T-cell (primary cell): Measurements from ENCODE around the gene DAPL1. TPM values are rescaled to one million over a fixed set of nuclear protein-coding genes. Genes with fewer than 3 reads are reported as not detected.

Experiments used
- ATAC-seq, 4 experiments: fragments of 200-7000 bp in 3 of 4; fragments of 150-1000 bp in 1 of 4; cut with Tn5 transposase; replicated peaks in 1 of 4; 1 replicate in 3 of 4; 2 replicates in 1 of 4; pipeline ENCODE4 v1.10.0; 2021; ENCODE audit warnings: moderate library complexity in 3 of 4, mild to moderate bottlenecking in 2 of 4, moderate number of reproducible peaks in 1 of 4
- CTCF ChIA-PET, 2 donors: fragments of 300-600 bp; sonication (Branson Sonifier 250); formaldehyde crosslinking; loops; one replicate each; lab custom pipeline; 2022; ENCODE audit warnings: antibody characterized with exemption in 2 of 2; lab: Charles Lee
- POLR2A ChIA-PET, 2 donors: fragments of 300-600 bp; sonication (Branson Sonifier 250); formaldehyde crosslinking; loops; one replicate each; lab custom pipeline; 2022; ENCODE audit warnings: antibody characterized with exemption in 2 of 2; lab: Charles Lee
- DNase-seq, 35 experiments: peaks; one replicate each; pipeline versions ENCODE4 v3.0.0 to v3.0.0-alpha.2; 2013 to 2023
- H3K27ac ChIP-seq: one replicate; pipeline ENCODE4 v1.5.1; 2013; ENCODE audit warnings: low read length
- H3K27me3 ChIP-seq, 2 experiments: replicated peaks in 1 of 2; 1 replicate in 1 of 2; 2 replicates in 1 of 2; pipeline versions ENCODE4 v1.6.1 to v1.7.0; 2013; ENCODE audit warnings: low read length in 1 of 2, mixed read lengths in 1 of 2; ENCODE audit not compliant: control insufficient read depth in 2 of 2, insufficient read depth in 2 of 2; ENCODE audit errors: extremely low read depth in 1 of 2
- H3K36me3 ChIP-seq, 2 donors: 1 replicate in 1 of 2; 2 replicates in 1 of 2; pipeline versions ENCODE4 v1.6.1 to v1.7.0; 2013; ENCODE audit warnings: low read length in 1 of 2; ENCODE audit not compliant: control insufficient read depth in 2 of 2, insufficient read depth in 1 of 2; ENCODE audit errors: extremely low read depth in 1 of 2
- H3K4me1 ChIP-seq, 2 experiments: 1 replicate in 1 of 2; 2 replicates in 1 of 2; pipeline versions ENCODE4 v1.6.1 to v1.7.0; 2013; ENCODE audit warnings: low read length in 2 of 2, mixed read lengths in 1 of 2; ENCODE audit not compliant: insufficient read depth in 2 of 2, control insufficient read depth in 1 of 2; ENCODE audit errors: extremely low read depth in 1 of 2
- H3K4me3 ChIP-seq, 2 donors: 1 replicate in 1 of 2; 2 replicates in 1 of 2; pipeline versions ENCODE4 v1.5.1 to v1.7.0; 2013; ENCODE audit warnings: mild to moderate bottlenecking in 2 of 2, low read length in 1 of 2, moderate library complexity in 1 of 2; ENCODE audit not compliant: control insufficient read depth in 1 of 2; ENCODE audit errors: extremely low read depth in 1 of 2
- H3K9me3 ChIP-seq: 2 replicates; pipeline ENCODE4 v1.7.0; 2013
- H3K27ac Mint-ChIP-seq, 2 donors: one replicate each; pipeline ENCODE4 v1.8.0; 2020 to 2021; ENCODE audit warnings: mild to moderate bottlenecking in 2 of 2, mixed read lengths in 2 of 2
- H3K27me3 Mint-ChIP-seq, 2 donors: one replicate each; pipeline ENCODE4 v1.8.0; 2021 to 2022; ENCODE audit warnings: mixed read lengths in 2 of 2
- H3K36me3 Mint-ChIP-seq: one replicate; pipeline ENCODE4 v1.8.0; 2021; ENCODE audit warnings: mixed read lengths
- H3K4me1 Mint-ChIP-seq, 3 donors: one replicate each; pipeline ENCODE4 v1.8.0; 2020 to 2022; ENCODE audit warnings: mixed read lengths in 3 of 3, mild to moderate bottlenecking in 1 of 3
- H3K4me3 Mint-ChIP-seq, 3 donors: one replicate each; pipeline ENCODE4 v1.8.0; 2020 to 2022; ENCODE audit warnings: mild to moderate bottlenecking in 3 of 3, mixed read lengths in 3 of 3, moderate library complexity in 3 of 3
- H3K9me3 Mint-ChIP-seq, 3 donors: one replicate each; pipeline ENCODE4 v1.8.0; 2020 to 2022; ENCODE audit warnings: mixed read lengths in 3 of 3
- WGBS: methylation state at CpG from one replicate; pipeline ENCODE4 v1.1.5; 2013; ENCODE audit warnings: missing lambda C conversion rate; ENCODE audit not compliant: insufficient coverage; 5-methylcytosine and 5-hydroxymethylcytosine counted together
- total RNA-seq, 35 experiments: library from RNA in 6 of 35; stranded (reverse) in 6 of 35; fragments of 120-200 nt in 1 of 35; gene quantifications; one replicate each; pipeline versions ENCODE4 v1.2.1 to v1.2.4 and lab custom pipeline; 2013 to 2026

DAPL1 gene
- total RNA-seq, 5 donors from 2014 or later (not counting 1 experiment from before 2014, with no cell fraction given): not detected

GRCh38 chr2:158750458-158751125, 44.5 kb upstream of the DAPL1 start:
- no peak for ATAC-seq
- H3K9me3 ChIP-seq: no peaks in the 10 kb centered on the region
- peaks cover 27 to 30% of the 10 kb centered on the region in 2 donors for H3K27me3 Mint-ChIP-seq

GRCh38 chr2:158753641-158754611, 41.2 kb upstream of the DAPL1 start:
- DNase-seq: peak in 12 of 35 experiments; percentile 2 to 63 (median 12)
- POLR2A ChIA-PET: no interaction called here
- H3K9me3 Mint-ChIP-seq: no peaks in the 10 kb centered on the region

More at GRCh38 chr2:158750458-158751125, 44.5 kb upstream of the DAPL1 start:
- H3K9me3 Mint-ChIP-seq: no peaks in the 10 kb centered on the region
- WGBS: 83% methylated on average over 4 of the region's 5 CpGs
- DNase-seq: no peak
- Histone ChIP-seq H3K4me1 (no peaks in the 10 kb centered on the region), H3K4me3 (no peak overlapping the region), H3K36me3 (no peaks in the 10 kb centered on the region), H3K27me3 (peaks cover 0 to 10% of the 10 kb centered on the region in 2 experiments), H3K27ac (no peak overlapping the region)
- H3K4me3 Mint-ChIP-seq: no peak overlapping the region
- POLR2A ChIA-PET: interaction anchor here in 1 of 2 donors (0.6 kb wide), 1 partner anchor 1748 kb away, joined by 6 read pairs; no protein-coding TSS in a partner anchor
- no peaks in the 10 kb centered on the region for H3K36me3 Mint-ChIP-seq
- no peaks in the 10 kb centered on the region for H3K4me1 Mint-ChIP-seq
- CTCF ChIA-PET: interaction anchor here (0.6 to 1.1 kb wide), 4 partner anchors 17 to 1170 kb away, joined by 3 to 7 read pairs (median 4); no protein-coding TSS in a partner anchor
- no peak overlapping the region for H3K27ac Mint-ChIP-seq

GRCh38 chr2:158755310-158756087, 39.6 kb upstream of the DAPL1 start:
- no peak overlapping the region for H3K4me3 Mint-ChIP-seq
- ChIA-PET POLR2A (no interaction called here), CTCF (interaction anchor here (0.7 to 5.9 kb wide), 9 partner anchors 8 to 731 kb away, joined by 3 to 40 read pairs (median 9); no protein-coding TSS in a partner anchor)
- peaks cover 0 to 13% of the 10 kb centered on the region in 2 experiments for H3K27me3 ChIP-seq
- no peak overlapping the region for H3K27ac Mint-ChIP-seq
- WGBS: 100% methylated on average over 1 of the region's 8 CpGs
- no peak overlapping the region for H3K4me3 ChIP-seq
- no peaks in the 10 kb centered on the region for H3K9me3 ChIP-seq
- peaks cover 6 to 9% of the 10 kb centered on the region in 2 donors for H3K27me3 Mint-ChIP-seq
- ATAC-seq (no peak), DNase-seq (no peak)
- H3K4me1 Mint-ChIP-seq: no peaks in the 10 kb centered on the region
- no peaks in the 10 kb centered on the region for H3K36me3 ChIP-seq
- no peak overlapping the region for H3K27ac ChIP-seq
- H3K9me3 Mint-ChIP-seq: no peaks in the 10 kb centered on the region
- H3K4me1 ChIP-seq: no peaks in the 10 kb centered on the region
- no peaks in the 10 kb centered on the region for H3K36me3 Mint-ChIP-seq

More at GRCh38 chr2:158753641-158754611, 41.2 kb upstream of the DAPL1 start:
- Histone ChIP-seq H3K9me3 (no peaks in the 10 kb centered on the region), H3K4me1 (no peaks in the 10 kb centered on the region), H3K4me3 (no peak overlapping the region), H3K36me3 (no peaks in the 10 kb centered on the region), H3K27me3 (peaks cover 0 to 12% of the 10 kb centered on the region in 2 experiments), H3K27ac (no peak overlapping the region)
- Mint-ChIP-seq H3K27me3 (peaks cover 12 to 13% of the 10 kb centered on the region in 2 donors), H3K4me1 (no peaks in the 10 kb centered on the region), H3K4me3 (no peak overlapping the region), H3K27ac (no peak overlapping the region), H3K36me3 (no peaks in the 10 kb centered on the region)
- CTCF ChIA-PET: interaction anchor here (0.6 to 5.9 kb wide), 28 partner anchors 8 to 1452 kb away, joined by 3 to 40 read pairs (median 4); no protein-coding TSS in a partner anchor
- 84% methylated on average over 5 of the region's 14 CpGs for WGBS
- peak in 3 of 4 experiments; percentile 52 to 68 (median 54) for ATAC-seq

- whole genome bisulfite sequencing: 100% methylated on average over 5 of the region's 8 CpGs
- Mint-ChIP-seq H3K36me3 (no peaks in the 10 kb centered on the region), H3K27me3 (peaks cover 4 to 9% of the 10 kb centered on the region in 2 donors), H3K4me3 (no peak overlapping the region), H3K4me1 (no peaks in the 10 kb centered on the region), H3K9me3 (no peaks in the 10 kb centered on the region), H3K27ac (no peak overlapping the region)
- no peaks in the 10 kb centered on the region for H3K9me3 ChIP-seq
- peaks cover 0 to 13% of the 10 kb centered on the region in 2 experiments for H3K27me3 ChIP-seq
- no peaks in the 10 kb centered on the region for H3K4me1 ChIP-seq
- no peaks in the 10 kb centered on the region for H3K36me3 ChIP-seq
- ChIA-PET CTCF (interaction anchor here (1.2 to 5.9 kb wide), 3 partner anchors 9 to 732 kb away, joined by 3 to 40 read pairs (median 5); no protein-coding TSS in a partner anchor), POLR2A (no interaction called here)
- no peak overlapping the region for H3K4me3 ChIP-seq
- H3K27ac ChIP-seq: no peak overlapping the region
- DNase-seq (no peak), ATAC-seq (no peak)
These were observed 38.8 kb upstream of the DAPL1 start for GRCh38 chr2:158756331-158756730.

GRCh38 chr2:158756976-158757375, 38.1 kb upstream of the DAPL1 start:
- H3K27ac ChIP-seq: no peak overlapping the region
- H3K27ac Mint-ChIP-seq: no peak overlapping the region
- no peaks in the 10 kb centered on the region for H3K4me1 Mint-ChIP-seq
- no peaks in the 10 kb centered on the region for H3K36me3 Mint-ChIP-seq
- H3K9me3 ChIP-seq: no peaks in the 10 kb centered on the region
- H3K4me1 ChIP-seq: no peaks in the 10 kb centered on the region
- H3K4me3 ChIP-seq: no peak overlapping the region
- H3K27me3 ChIP-seq: peaks cover 0 to 13% of the 10 kb centered on the region in 2 experiments
- H3K4me3 Mint-ChIP-seq: no peak overlapping the region
- no peaks in the 10 kb centered on the region for H3K36me3 ChIP-seq
- peaks cover 4 to 9% of the 10 kb centered on the region in 2 donors for H3K27me3 Mint-ChIP-seq
- WGBS: 70% methylated on average over 7 of the region's 10 CpGs
- POLR2A ChIA-PET: no interaction called here
- no peak for DNase-seq
- ATAC-seq: no peak
- CTCF ChIA-PET: interaction anchor here in 1 of 2 donors (5.9 kb wide), 1 partner anchor 733 kb away, joined by 40 read pairs; no protein-coding TSS in a partner anchor
- H3K9me3 Mint-ChIP-seq: no peaks in the 10 kb centered on the region
